ENCODE data around the gene ABCB4. TPM values are rescaled to one million over a fixed set of nuclear protein-coding genes. Genes with fewer than 3 reads are reported as not detected.

The ABCB4 gene
- total RNA-seq, 1 donor from 2014 or later: not detected

- H3K4me3 ChIP-seq: no peak overlapping the region
- H3K36me3 ChIP-seq: no peaks in the 10 kb centered on the region
- intact Hi-C loops (cut with DNase I): no loop called here
- no peak for TF ChIP-seq CTCF (IDR thresholded peaks at IDR 0.05)
- H3K9me3 ChIP-seq: no peaks in the 10 kb centered on the region
- no peak for DNase-seq (ENCODE audit: low spot score in 2 of 2)
- H3K4me1 ChIP-seq: no peaks in the 10 kb centered on the region
- no peaks in the 10 kb centered on the region for H3K27me3 ChIP-seq
- H3K27ac ChIP-seq: no peak overlapping the region
Measured at GRCh38 chr7:87432536-87432935, 42.9 kb downstream of the ABCB4 start.

GRCh38 chr7:87427288-87427687, 48.2 kb downstream of the ABCB4 start:
- no peak for DNase-seq (ENCODE audit: low spot score in 2 of 2)
- Histone ChIP-seq H3K36me3 (no peaks in the 10 kb centered on the region), H3K27me3 (no peaks in the 10 kb centered on the region), H3K9me3 (no peaks in the 10 kb centered on the region), H3K4me1 (no peaks in the 10 kb centered on the region), H3K4me3 (no peak overlapping the region), H3K27ac (no peak overlapping the region)
- intact Hi-C loops (cut with DNase I): no loop called here
- no peak for TF ChIP-seq CTCF (IDR thresholded peaks at IDR 0.05)

GRCh38 chr7:87426160-87426559, 49.3 kb downstream of the ABCB4 start:
- intact Hi-C loops (cut with DNase I): no loop called here
- Histone ChIP-seq H3K4me3 (no peak overlapping the region), H3K4me1 (no peaks in the 10 kb centered on the region), H3K27me3 (no peaks in the 10 kb centered on the region), H3K9me3 (no peaks in the 10 kb centered on the region), H3K36me3 (no peaks in the 10 kb centered on the region), H3K27ac (no peak overlapping the region)
- no peak for TF ChIP-seq CTCF (IDR thresholded peaks at IDR 0.05)
- DNase-seq (ENCODE audit: low spot score in 2 of 2): no peak

- no peaks in the 10 kb centered on the region for H3K9me3 ChIP-seq
- no peaks in the 10 kb centered on the region for H3K36me3 ChIP-seq
- no peak for TF ChIP-seq CTCF (IDR thresholded peaks at IDR 0.05)
- intact Hi-C loops (cut with DNase I): no loop called here
- H3K4me3 ChIP-seq: no peak overlapping the region
- H3K27me3 ChIP-seq: no peaks in the 10 kb centered on the region
- H3K27ac ChIP-seq: no peak overlapping the region
- no peak for DNase-seq (ENCODE audit: low spot score in 2 of 2)
- H3K4me1 ChIP-seq: no peaks in the 10 kb centered on the region
Measured at GRCh38 chr7:87424075-87424474, 51.4 kb downstream of the ABCB4 start.

GRCh38 chr7:87420173-87420572, 55.3 kb downstream of the ABCB4 start:
- intact Hi-C loops (cut with DNase I): no loop called here
- no peaks in the 10 kb centered on the region for H3K36me3 ChIP-seq

More at GRCh38 chr7:87420173-87420572, 55.3 kb downstream of the ABCB4 start:
- DNase-seq (ENCODE audit: low spot score in 2 of 2): no peak
- Histone ChIP-seq H3K9me3 (no peaks in the 10 kb centered on the region), H3K4me3 (no peak overlapping the region), H3K27ac (no peak overlapping the region), H3K4me1 (no peaks in the 10 kb centered on the region), H3K27me3 (no peaks in the 10 kb centered on the region)
- no peak for TF ChIP-seq CTCF (IDR thresholded peaks at IDR 0.05)

Measured in ascending aorta (tissue), 2 donors.